CD4-positive, alpha-beta T cell (primary cell): ENCODE results near the gene DENND1A. TPM values are rescaled to one million over a fixed set of nuclear protein-coding genes. Genes with fewer than 3 reads are reported as not detected.
A peak's percentile ranks its signal among the peaks of the same experiment; 100 is the strongest.

Experiments
- ATAC-seq: fragments of 200-7000 bp; cut with Tn5 transposase; one replicate; pipeline ENCODE4 v1.10.0; 2022; ENCODE audit warnings: mild to moderate bottlenecking; ENCODE audit not compliant: poor library complexity
- CTCF ChIA-PET: fragments of 350-600 bp; sonication (Branson Sonifier 250); formaldehyde crosslinking; loops from one replicate; lab custom pipeline; 2021; ENCODE audit warnings: antibody characterized with exemption, inconsistent platforms; lab: Charles Lee
- POLR2A ChIA-PET: fragments of 350-600 bp; sonication (Branson Sonifier 250); formaldehyde crosslinking; loops from one replicate; lab custom pipeline; 2021; ENCODE audit warnings: antibody characterized with exemption, inconsistent platforms; lab: Charles Lee
- DNase-seq, 14 experiments: peaks; one replicate each; pipeline ENCODE4 v3.0.0-alpha.2; 2013 to 2020; ENCODE audit warnings: mixed read lengths in 2 of 14
- H3K27ac ChIP-seq, 2 donors: one replicate each; pipeline versions ENCODE4 v1.5.1 to v1.7.0; 2013; ENCODE audit warnings: low read length in 2 of 2, low read depth in 1 of 2, mild to moderate bottlenecking in 1 of 2
- H3K27me3 ChIP-seq, 2 experiments: 1 replicate in 1 of 2; 2 replicates in 1 of 2; pipeline versions ENCODE4 v1.6.1 to v1.7.0; 2013; ENCODE audit warnings: low read length in 2 of 2, control low read depth in 1 of 2, mild to moderate bottlenecking in 1 of 2, moderate library complexity in 1 of 2; ENCODE audit not compliant: insufficient read depth in 2 of 2, control insufficient read depth in 1 of 2
- H3K36me3 ChIP-seq: one replicate; pipeline ENCODE4 v1.6.1; 2013; ENCODE audit warnings: low read length, control low read depth; ENCODE audit not compliant: insufficient read depth
- H3K4me1 ChIP-seq: one replicate; pipeline ENCODE4 v1.6.1; 2013; ENCODE audit warnings: low read length, control low read depth; ENCODE audit not compliant: insufficient read depth
- H3K4me3 ChIP-seq: one replicate; pipeline ENCODE4 v1.5.1; 2013; ENCODE audit warnings: mild to moderate bottlenecking, low read length, moderate library complexity
- H3K9me3 ChIP-seq, 2 experiments: 1 replicate in 1 of 2; 2 replicates in 1 of 2; pipeline versions ENCODE4 v1.6.1 to v1.7.0; 2013; ENCODE audit warnings: low read length in 2 of 2, mild to moderate bottlenecking in 2 of 2, control low read depth in 1 of 2, moderate library complexity in 1 of 2; ENCODE audit not compliant: control insufficient read depth in 1 of 2, insufficient read depth in 1 of 2
- H3K27ac Mint-ChIP-seq: one replicate; pipeline ENCODE4 v1.8.0; 2020; ENCODE audit warnings: mixed read lengths
- H3K27me3 Mint-ChIP-seq: one replicate; pipeline ENCODE4 v1.8.0; 2021; ENCODE audit warnings: mixed read lengths
- H3K36me3 Mint-ChIP-seq: one replicate; pipeline ENCODE4 v1.8.0; 2021; ENCODE audit warnings: low read depth, mixed read lengths
- H3K4me1 Mint-ChIP-seq: one replicate; pipeline ENCODE4 v1.8.0; 2021; ENCODE audit warnings: low read depth, mixed read lengths
- H3K4me3 Mint-ChIP-seq: one replicate; pipeline ENCODE4 v1.8.0; 2020; ENCODE audit warnings: mild to moderate bottlenecking, mixed read lengths
- H3K9me3 Mint-ChIP-seq: one replicate; pipeline ENCODE4 v1.8.0; 2020; ENCODE audit warnings: mixed read lengths
- CTCF ChIP-seq: fragments of 200-600 bp; IDR thresholded peaks from one replicate; pipeline ENCODE4 v1.8.0; 2022; ENCODE audit warnings: antibody characterized with exemption, mild to moderate bottlenecking
- intact Hi-C, 2 experiments: fragments of 100-400 bp; cut with DNase I in 1 of 2; cut with micrococcal nuclease in 1 of 2; formaldehyde crosslinking; loops; one replicate each; pipeline versions ENCODE4 v1.15.1 to v1.9.0; 2023 to 2025; cut with DNase I, micrococcal nuclease
- total RNA-seq, 174 experiments: library from RNA in 2 of 174; stranded (reverse) in 2 of 174; gene quantifications; one replicate each; pipeline ENCODE4 v1.2.3 and lab custom pipeline; 2021 to 2026

The DENND1A gene
- total RNA-seq, 2 experiments from 2014 or later, result 20.0 to 20.6 TPM

GRCh38 chr9:123835821-123836220 lies 94.1 kb downstream of the DENND1A start:
- Mint-ChIP-seq H3K4me1 (peaks cover 25% of the 10 kb centered on the region), H3K27ac (no peak overlapping the region)
- H3K4me3 ChIP-seq, result no peak overlapping the region

GRCh38 chr9:123834889-123835562 lies 94.9 kb downstream of the DENND1A start:
- H3K4me1 ChIP-seq, result no peaks in the 10 kb centered on the region
- no peaks in the 10 kb centered on the region for H3K27me3 Mint-ChIP-seq
- no peak overlapping the region for H3K27ac ChIP-seq
- H3K9me3 ChIP-seq, result peaks cover 1 to 9% of the 10 kb centered on the region in 2 experiments
- ChIA-PET POLR2A (interaction anchor here (1.0 to 1.1 kb wide), 2 partner anchors 33 to 197 kb away, joined by 3 read pairs; no protein-coding TSS in a partner anchor), CTCF (interaction anchor here (1.0 kb wide), 1 partner anchor 11 kb away, joined by 3 read pairs; no protein-coding TSS in a partner anchor)
- DNase-seq, result peak in 3 of 14 experiments; percentile 17 to 49 (median 22)
- no peaks in the 10 kb centered on the region for H3K36me3 ChIP-seq
- H3K27ac Mint-ChIP-seq, result no peak overlapping the region
- peaks cover 12% of the 10 kb centered on the region for H3K9me3 Mint-ChIP-seq
- H3K27me3 ChIP-seq, result no peaks in the 10 kb centered on the region
- intact Hi-C loops, result no loop called here
- H3K4me1 Mint-ChIP-seq, result peaks cover 25% of the 10 kb centered on the region
- H3K4me3 ChIP-seq, result peak overlapping the region; percentile 1
- ATAC-seq, result no peak
- no peak for TF ChIP-seq CTCF
- no peak overlapping the region for H3K4me3 Mint-ChIP-seq
- peaks cover 47% of the 10 kb centered on the region for H3K36me3 Mint-ChIP-seq

More at GRCh38 chr9:123835821-123836220, 94.1 kb downstream of the DENND1A start:
- Histone ChIP-seq H3K9me3 (peaks cover 0 to 4% of the 10 kb centered on the region in 2 experiments), H3K27ac (no peak overlapping the region), H3K4me1 (no peaks in the 10 kb centered on the region), H3K36me3 (no peaks in the 10 kb centered on the region), H3K27me3 (no peaks in the 10 kb centered on the region)
- H3K4me3 Mint-ChIP-seq, result no peak overlapping the region
- no peak for TF ChIP-seq CTCF
- H3K9me3 Mint-ChIP-seq, result peaks cover 12% of the 10 kb centered on the region
- peaks cover 45% of the 10 kb centered on the region for H3K36me3 Mint-ChIP-seq
- H3K27me3 Mint-ChIP-seq, result no peaks in the 10 kb centered on the region
- DNase-seq, result no peak
- POLR2A ChIA-PET, result interaction anchor here (0.6 to 1.1 kb wide), 3 partner anchors 31 to 198 kb away, joined by 3 to 4 read pairs (median 3); no protein-coding TSS in a partner anchor
- CTCF ChIA-PET, result no interaction called here
- intact Hi-C loops, result no loop called here
- no peak for ATAC-seq

GRCh38 chr9:123834218-123834888 lies 95.6 kb downstream of the DENND1A start:
- CTCF ChIA-PET, result interaction anchor here (1.0 kb wide), 1 partner anchor 11 kb away, joined by 3 read pairs; no protein-coding TSS in a partner anchor
- Mint-ChIP-seq H3K27ac (no peak overlapping the region), H3K36me3 (peaks cover 54% of the 10 kb centered on the region), H3K27me3 (no peaks in the 10 kb centered on the region), H3K9me3 (peaks cover 16% of the 10 kb centered on the region), H3K4me3 (no peak overlapping the region), H3K4me1 (peaks cover 25% of the 10 kb centered on the region)
- no peaks in the 10 kb centered on the region for H3K4me1 ChIP-seq
- H3K9me3 ChIP-seq, result peaks cover 8 to 9% of the 10 kb centered on the region in 2 experiments
- no peak overlapping the region for H3K27ac ChIP-seq
- H3K27me3 ChIP-seq, result no peaks in the 10 kb centered on the region
- POLR2A ChIA-PET, result interaction anchor here (1.0 to 1.1 kb wide), 2 partner anchors 34 to 196 kb away, joined by 3 read pairs; no protein-coding TSS in a partner anchor
- no peak overlapping the region for H3K4me3 ChIP-seq
- intact Hi-C loops, result no loop called here
- H3K36me3 ChIP-seq, result no peaks in the 10 kb centered on the region
- DNase-seq (no peak), ATAC-seq (no peak)
- no peak for TF ChIP-seq CTCF
